Astrocyte of the cerebellum (primary cell): ENCODE measurements around the gene TFF1.
A peak's percentile ranks its signal among the peaks of the same experiment; 100 is the strongest.

Experiments used
- DNase-seq: peaks from one replicate; pipeline ENCODE4 v3.0.0-alpha.2; 2011; ENCODE audit warnings: low read depth
- H3K4me3 ChIP-seq: 2 replicates; pipeline ENCODE4 v1.5.1; 2011; ENCODE audit warnings: mild to moderate bottlenecking, low read depth, low read length, moderate library complexity
- CTCF ChIP-seq: IDR thresholded peaks from 2 replicates; pipeline ENCODE4 v1.5.1; 2012; ENCODE audit warnings: low read length, low read depth, moderate library complexity, mild to moderate bottlenecking; ENCODE audit errors: missing control alignments
- in situ Hi-C: cut with HindIII; loops from 2 replicates; pipeline ENCODE4 v1.10.0; 2017; ENCODE audit warnings: low sequenced_read_pairs

The TFF1 gene

GRCh38 chr21:42366292-42367010 lies at the start of gene TFF1:
TFF1 (minus strand) TSS chr21:42366535; CDS start chr21:42366495, 40 bp downstream.
- no peak for TF ChIP-seq CTCF
- H3K4me3 ChIP-seq, result no peak within 1 kb of the TSS
- in situ Hi-C loops, result no loop called here
- no peak for DNase-seq

- DNase-seq, result peak; percentile 5
- no peak for TF ChIP-seq CTCF
- H3K4me3 ChIP-seq, result no peak overlapping the region
- in situ Hi-C loops, result no loop called here
Observed at GRCh38 chr21:42414928-42415769, 48.8 kb upstream of the TFF1 start.

GRCh38 chr21:42414553-42414927 lies 48.2 kb upstream of the TFF1 start:
- in situ Hi-C loops, result no loop called here
- TF ChIP-seq CTCF, result no peak
- DNase-seq, result no peak
- H3K4me3 ChIP-seq, result no peak overlapping the region

GRCh38 chr21:42414066-42414465 lies 47.7 kb upstream of the TFF1 start:
- H3K4me3 ChIP-seq, result no peak overlapping the region
- TF ChIP-seq CTCF, result no peak
- in situ Hi-C loops, result no loop called here
- DNase-seq, result no peak

GRCh38 chr21:42413500-42413899 lies 47.2 kb upstream of the TFF1 start:
- TF ChIP-seq CTCF, result no peak
- DNase-seq, result no peak
- H3K4me3 ChIP-seq, result no peak overlapping the region
- in situ Hi-C loops, result no loop called here

GRCh38 chr21:42413093-42413492 lies 46.8 kb upstream of the TFF1 start:
- no peak overlapping the region for H3K4me3 ChIP-seq
- TF ChIP-seq CTCF, result no peak
- no peak for DNase-seq
- in situ Hi-C loops, result no loop called here
